Measurements from ENCODE around the gene RASA1. TPM values are rescaled to one million over a fixed set of nuclear protein-coding genes. Genes with fewer than 3 reads are reported as not detected.

RASA1 gene
- total RNA-seq, 6 experiments from 2014 or later: 7.1 to 9.9 (median 8.7) TPM

DNA sequence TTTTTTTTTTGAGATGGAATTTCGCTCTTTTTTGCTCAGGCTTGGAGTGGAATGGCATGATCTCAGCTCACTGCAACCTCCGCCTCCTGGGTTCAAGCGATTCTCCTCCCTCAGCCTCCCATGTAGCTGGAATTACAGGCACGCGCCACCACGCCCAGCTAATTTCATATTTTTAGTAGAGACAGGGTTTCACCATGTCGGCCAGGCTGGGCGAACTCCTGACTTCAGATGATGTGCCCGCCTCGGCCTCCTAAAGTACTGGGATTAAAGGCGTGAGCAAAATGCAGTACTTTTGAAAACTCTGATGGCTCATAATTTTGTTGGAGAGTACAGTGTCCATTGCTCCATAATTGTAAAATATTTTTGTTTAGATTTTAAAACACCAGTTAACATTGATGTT is 92.4 kb downstream of the RASA1 start:
- DNase-seq (no peak), ATAC-seq (no peak)
- no peaks in the 10 kb centered on the region for H3K4me1 ChIP-seq
- TF ChIP-seq, protein P1, sequence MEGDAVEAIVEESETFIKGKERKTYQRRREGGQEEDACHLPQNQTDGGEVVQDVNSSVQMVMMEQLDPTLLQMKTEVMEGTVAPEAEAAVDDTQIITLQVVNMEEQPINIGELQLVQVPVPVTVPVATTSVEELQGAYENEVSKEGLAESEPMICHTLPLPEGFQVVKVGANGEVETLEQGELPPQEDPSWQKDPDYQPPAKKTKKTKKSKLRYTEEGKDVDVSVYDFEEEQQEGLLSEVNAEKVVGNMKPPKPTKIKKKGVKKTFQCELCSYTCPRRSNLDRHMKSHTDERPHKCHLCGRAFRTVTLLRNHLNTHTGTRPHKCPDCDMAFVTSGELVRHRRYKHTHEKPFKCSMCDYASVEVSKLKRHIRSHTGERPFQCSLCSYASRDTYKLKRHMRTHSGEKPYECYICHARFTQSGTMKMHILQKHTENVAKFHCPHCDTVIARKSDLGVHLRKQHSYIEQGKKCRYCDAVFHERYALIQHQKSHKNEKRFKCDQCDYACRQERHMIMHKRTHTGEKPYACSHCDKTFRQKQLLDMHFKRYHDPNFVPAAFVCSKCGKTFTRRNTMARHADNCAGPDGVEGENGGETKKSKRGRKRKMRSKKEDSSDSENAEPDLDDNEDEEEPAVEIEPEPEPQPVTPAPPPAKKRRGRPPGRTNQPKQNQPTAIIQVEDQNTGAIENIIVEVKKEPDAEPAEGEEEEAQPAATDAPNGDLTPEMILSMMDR (IDR thresholded peaks at IDR 0.05): no peak
- no peak for TF ChIP-seq POLR2A (IDR thresholded peaks at IDR 0.05)
- no peaks in the 10 kb centered on the region for H3K9me3 ChIP-seq
- no peaks in the 10 kb centered on the region for H3K27me3 ChIP-seq
- intact Hi-C loops (cut with DNase I): no loop called here
- H3K27ac ChIP-seq: no peak overlapping the region
- H3K4me3 ChIP-seq: no peak overlapping the region
- H3K36me3 ChIP-seq: peaks cover 0 to 2% (median 0%) of the 10 kb centered on the region in 4 donors
- WGBS (ENCODE audit: insufficient coverage, low coverage, low lambda C conversion rate, missing lambda C conversion rate): 99% methylated on average over 9 of the region's 11 CpGs

DNA sequence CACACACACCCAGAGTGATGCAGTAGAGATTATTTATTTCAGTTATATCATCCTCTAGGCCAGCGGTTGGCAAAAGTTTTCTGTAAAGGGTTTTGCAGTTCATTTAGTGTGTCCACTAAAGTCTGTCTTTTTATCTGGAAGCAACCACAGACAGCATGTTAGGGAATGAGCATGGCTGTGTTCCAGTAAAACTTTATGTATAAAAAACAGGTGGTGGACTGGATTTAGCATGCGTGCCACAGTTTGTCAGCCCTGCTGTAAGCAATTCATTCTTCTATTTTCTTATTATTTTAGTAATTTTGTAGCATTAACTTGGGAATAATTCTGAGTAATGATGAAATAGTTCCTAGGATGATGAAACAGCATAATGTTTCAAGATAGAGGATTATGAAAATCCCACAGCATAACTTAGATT is 93.4 kb downstream of the RASA1 start:
- 89% methylated on average over 2 of the region's 2 CpGs for WGBS (ENCODE audit: insufficient coverage, low coverage, low lambda C conversion rate, missing lambda C conversion rate)
- ATAC-seq: no peak
- DNase-seq: no peak
- H3K27me3 ChIP-seq: no peaks in the 10 kb centered on the region
- no peak overlapping the region for H3K27ac ChIP-seq
- H3K36me3 ChIP-seq: peaks cover 0 to 4% (median under 1%) of the 10 kb centered on the region in 4 donors
- TF ChIP-seq POLR2A (IDR thresholded peaks at IDR 0.05): no peak
- H3K4me1 ChIP-seq: no peaks in the 10 kb centered on the region
- no peaks in the 10 kb centered on the region for H3K9me3 ChIP-seq
- H3K4me3 ChIP-seq: no peak overlapping the region
- intact Hi-C loops (cut with DNase I): no loop called here

DNA sequence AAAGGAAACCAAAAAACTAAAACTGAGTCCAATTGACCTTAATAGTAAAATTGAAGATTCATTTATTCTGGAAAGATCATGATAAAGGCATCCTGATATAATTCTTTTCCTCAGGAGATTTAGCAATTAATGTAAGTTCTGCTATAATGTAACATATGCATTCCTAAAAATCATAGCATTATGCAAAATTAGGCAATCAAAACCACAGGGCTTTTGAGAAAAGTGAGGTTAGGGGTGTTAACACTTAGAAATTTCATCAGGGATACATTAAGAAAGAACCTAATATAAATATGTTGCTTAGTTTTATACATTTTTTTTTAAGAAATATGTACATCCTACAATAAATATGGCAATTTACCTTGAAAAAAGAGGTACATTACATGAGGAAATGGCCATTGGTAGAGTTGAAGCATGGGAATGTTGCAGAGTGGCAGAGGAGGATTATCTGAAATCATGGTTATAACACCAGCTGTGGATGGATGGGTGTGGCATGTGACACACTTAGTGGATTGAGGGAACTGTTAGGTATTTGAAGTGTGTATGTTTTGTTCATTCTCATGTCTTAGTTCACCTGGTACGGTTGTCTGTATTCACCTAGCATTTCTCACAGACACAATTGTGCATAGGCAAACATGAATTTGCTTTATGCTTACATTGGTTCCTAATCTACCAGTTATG is 94.0 kb downstream of the RASA1 start:
- DNase-seq: no peak
- Histone ChIP-seq H3K4me1 (no peaks in the 10 kb centered on the region), H3K4me3 (no peak overlapping the region), H3K9me3 (no peaks in the 10 kb centered on the region), H3K27ac (no peak overlapping the region), H3K36me3 (peaks cover 0 to 7% (median under 1%) of the 10 kb centered on the region in 4 donors), H3K27me3 (no peaks in the 10 kb centered on the region)
- no peak for ATAC-seq
- TF ChIP-seq, protein P1 (IDR thresholded peaks at IDR 0.05): no peak
- TF ChIP-seq POLR2A (IDR thresholded peaks at IDR 0.05): no peak
- intact Hi-C loops (cut with DNase I): no loop called here
- WGBS (ENCODE audit: insufficient coverage, low coverage, low lambda C conversion rate, missing lambda C conversion rate): 100% methylated on average over 1 of the region's 1 CpG

DNA sequence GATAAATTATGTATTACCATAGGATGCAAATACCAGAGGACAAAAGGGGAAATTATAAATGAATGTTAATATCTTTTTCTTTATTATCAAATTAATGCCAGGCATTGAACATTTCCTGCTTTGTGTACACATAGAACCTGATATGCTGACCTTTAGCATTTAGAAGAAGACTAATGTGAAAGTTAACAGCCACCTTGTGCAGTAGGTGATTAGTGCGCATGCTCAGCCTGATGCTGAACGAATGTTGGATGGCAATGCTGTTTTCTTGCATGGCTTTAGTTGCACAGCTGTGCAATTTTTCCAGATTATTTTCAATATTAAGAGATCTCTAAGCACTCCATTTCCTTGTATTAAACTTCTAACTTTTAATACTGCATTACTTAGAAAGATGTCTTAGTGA is 99.6 kb downstream of the RASA1 start:
- WGBS (ENCODE audit: insufficient coverage, low coverage, low lambda C conversion rate, missing lambda C conversion rate): 53% methylated on average over 2 of the region's 2 CpGs

DNA sequence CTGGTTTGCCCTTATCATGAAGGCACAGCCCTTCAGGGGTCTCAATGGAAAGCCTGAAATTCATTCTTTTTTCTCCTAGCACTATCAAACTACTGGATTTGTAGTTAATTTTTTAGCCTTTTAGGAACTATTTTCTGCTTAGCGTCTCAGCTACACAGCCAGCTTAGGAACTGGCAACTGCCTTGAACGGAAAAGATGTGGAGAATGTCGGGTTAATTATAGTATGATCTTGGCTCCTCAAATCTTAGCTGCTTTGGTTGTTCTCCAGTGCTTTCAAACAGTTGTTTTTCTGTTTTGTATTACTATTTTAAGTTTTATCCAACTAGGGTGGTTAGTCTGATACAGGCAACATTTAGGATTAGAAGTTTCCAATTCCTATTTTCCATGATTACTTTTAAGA is 100.9 kb downstream of the RASA1 start:
- H3K27ac ChIP-seq: no peak overlapping the region
- TF ChIP-seq, protein P1 (IDR thresholded peaks at IDR 0.05): no peak
- TF ChIP-seq POLR2A (IDR thresholded peaks at IDR 0.05): no peak
- no peak overlapping the region for H3K4me3 ChIP-seq
- ATAC-seq (no peak), DNase-seq (no peak)
- H3K36me3 ChIP-seq: peaks cover 0 to 7% (median 0%) of the 10 kb centered on the region in 4 donors
- no peaks in the 10 kb centered on the region for H3K4me1 ChIP-seq
- H3K27me3 ChIP-seq: no peaks in the 10 kb centered on the region
- 81% methylated on average over 3 of the region's 3 CpGs for WGBS (ENCODE audit: insufficient coverage, low coverage, low lambda C conversion rate, missing lambda C conversion rate)
- intact Hi-C loops (cut with DNase I): no loop called here
- H3K9me3 ChIP-seq: no peaks in the 10 kb centered on the region

More for the DNA sequence above, 99.6 kb downstream of the RASA1 start:
- Histone ChIP-seq H3K4me3 (no peak overlapping the region), H3K4me1 (no peaks in the 10 kb centered on the region), H3K27ac (no peak overlapping the region), H3K9me3 (no peaks in the 10 kb centered on the region), H3K27me3 (no peaks in the 10 kb centered on the region), H3K36me3 (peaks cover 0 to 7% (median 0%) of the 10 kb centered on the region in 4 donors)
- no peak for TF ChIP-seq POLR2A (IDR thresholded peaks at IDR 0.05)
- TF ChIP-seq, protein P1 (IDR thresholded peaks at IDR 0.05): no peak
- ATAC-seq: peak in 1 of 4 donors; percentile 66
- intact Hi-C loops (cut with DNase I): no loop called here
- DNase-seq: no peak
